ENCODE results near the gene RHBDD1.

Gene RHBDD1

GRCh38 chr2:226898121-226898520, 62.3 kb downstream of the RHBDD1 start:
- Histone ChIP-seq H3K4me1 (peaks cover 16% of the 10 kb centered on the region), H3K9me3 (no peaks in the 10 kb centered on the region), H3K4me3 (ENCODE audit: low read depth, low read length) (no peak overlapping the region), H3K36me3 (no peaks in the 10 kb centered on the region), H3K27me3 (no peaks in the 10 kb centered on the region)
- no peak for DNase-seq
- TF ChIP-seq, protein P1, sequence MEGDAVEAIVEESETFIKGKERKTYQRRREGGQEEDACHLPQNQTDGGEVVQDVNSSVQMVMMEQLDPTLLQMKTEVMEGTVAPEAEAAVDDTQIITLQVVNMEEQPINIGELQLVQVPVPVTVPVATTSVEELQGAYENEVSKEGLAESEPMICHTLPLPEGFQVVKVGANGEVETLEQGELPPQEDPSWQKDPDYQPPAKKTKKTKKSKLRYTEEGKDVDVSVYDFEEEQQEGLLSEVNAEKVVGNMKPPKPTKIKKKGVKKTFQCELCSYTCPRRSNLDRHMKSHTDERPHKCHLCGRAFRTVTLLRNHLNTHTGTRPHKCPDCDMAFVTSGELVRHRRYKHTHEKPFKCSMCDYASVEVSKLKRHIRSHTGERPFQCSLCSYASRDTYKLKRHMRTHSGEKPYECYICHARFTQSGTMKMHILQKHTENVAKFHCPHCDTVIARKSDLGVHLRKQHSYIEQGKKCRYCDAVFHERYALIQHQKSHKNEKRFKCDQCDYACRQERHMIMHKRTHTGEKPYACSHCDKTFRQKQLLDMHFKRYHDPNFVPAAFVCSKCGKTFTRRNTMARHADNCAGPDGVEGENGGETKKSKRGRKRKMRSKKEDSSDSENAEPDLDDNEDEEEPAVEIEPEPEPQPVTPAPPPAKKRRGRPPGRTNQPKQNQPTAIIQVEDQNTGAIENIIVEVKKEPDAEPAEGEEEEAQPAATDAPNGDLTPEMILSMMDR (IDR thresholded peaks at IDR 0.05; ENCODE audit: low read depth, low read length) = no peak

GRCh38 chr2:226898897-226899296, 63.0 kb downstream of the RHBDD1 start:
- Histone ChIP-seq H3K9me3 (no peaks in the 10 kb centered on the region), H3K27me3 (no peaks in the 10 kb centered on the region), H3K4me3 (ENCODE audit: low read depth, low read length) (no peak overlapping the region), H3K4me1 (peaks cover 18% of the 10 kb centered on the region), H3K36me3 (no peaks in the 10 kb centered on the region)
- no peak for DNase-seq
- TF ChIP-seq, protein P1 (IDR thresholded peaks at IDR 0.05; ENCODE audit: low read depth, low read length) = no peak

GRCh38 chr2:226902041-226902966, 66.5 kb downstream of the RHBDD1 start:
- TF ChIP-seq, protein P1 (IDR thresholded peaks at IDR 0.05; ENCODE audit: low read depth, low read length) = no peak
- DNase-seq = no peak
- H3K4me1 ChIP-seq = peaks cover 18% of the 10 kb centered on the region
- H3K4me3 ChIP-seq (ENCODE audit: low read depth, low read length) = no peak overlapping the region
- H3K36me3 ChIP-seq = no peaks in the 10 kb centered on the region
- no peaks in the 10 kb centered on the region for H3K27me3 ChIP-seq
- H3K9me3 ChIP-seq = no peaks in the 10 kb centered on the region

DNA sequence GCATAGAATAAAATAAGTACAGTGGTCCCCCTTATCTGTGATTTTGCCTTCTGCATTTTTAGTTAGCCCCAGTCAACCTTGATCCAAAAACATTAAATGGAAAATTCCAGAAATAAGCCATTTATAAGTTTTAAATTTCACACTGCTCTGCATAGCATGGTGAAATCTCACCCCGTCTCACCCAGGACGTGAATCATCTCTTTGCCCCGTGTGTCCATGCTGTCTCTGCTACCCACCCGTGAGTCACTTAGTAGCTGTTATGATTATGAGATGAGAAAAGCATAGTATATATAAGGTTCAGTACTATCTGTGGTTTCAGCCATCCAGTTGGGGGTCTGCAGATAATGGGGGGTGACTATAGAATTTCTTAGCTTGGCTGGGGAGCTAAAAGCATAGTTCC, 67.3 kb downstream of the RHBDD1 start:
- H3K27me3 ChIP-seq = no peaks in the 10 kb centered on the region
- peaks cover 18% of the 10 kb centered on the region for H3K4me1 ChIP-seq
- TF ChIP-seq, protein P1 (IDR thresholded peaks at IDR 0.05; ENCODE audit: low read depth, low read length) = no peak
- H3K4me3 ChIP-seq (ENCODE audit: low read depth, low read length) = no peak overlapping the region
- no peaks in the 10 kb centered on the region for H3K9me3 ChIP-seq
- no peak for DNase-seq
- H3K36me3 ChIP-seq = no peaks in the 10 kb centered on the region

- H3K4me1 ChIP-seq = peaks cover 18% of the 10 kb centered on the region
Measured at GRCh38 chr2:226904592-226904991, 68.7 kb downstream of the RHBDD1 start.

More at GRCh38 chr2:226904592-226904991, 68.7 kb downstream of the RHBDD1 start:
- Histone ChIP-seq H3K36me3 (no peaks in the 10 kb centered on the region), H3K9me3 (no peaks in the 10 kb centered on the region), H3K27me3 (no peaks in the 10 kb centered on the region), H3K4me3 (ENCODE audit: low read depth, low read length) (no peak overlapping the region)
- no peak for DNase-seq
- TF ChIP-seq, protein P1 (IDR thresholded peaks at IDR 0.05; ENCODE audit: low read depth, low read length) = no peak
